K562 (cell line): Measurements from ENCODE around the gene STX11. TPM values are rescaled to one million over a fixed set of nuclear protein-coding genes. Genes with fewer than 3 reads are reported as not detected.

Source experiments
- ATAC-seq: fragments of 200-7000 bp; cut with Tn5 transposase; 3 replicates; pipeline ENCODE4 v1.9.1; 2020; ENCODE audit warnings: moderate library complexity
- BruUV-seq: library from RNA; stranded (reverse); fragments of 400-500 nt; replicated peaks from 2 replicates; lab custom pipeline; 2021; lab: Mats Ljungman, UMichigan
- CTCF ChIA-PET: fragments of 300-600 bp; formaldehyde crosslinking; extraction: SDS; loops from one replicate; lab custom pipeline; 2021; ENCODE audit warnings: low intra/inter-chr PET ratio; lab: Yijun Ruan, JAX
- POLR2A ChIA-PET: fragments of 300-600, 350-650 bp; sonication (Branson Sonifier 250); formaldehyde crosslinking; extraction: SDS; loops from one replicate; lab custom pipeline; 2021; ENCODE audit warnings: antibody characterized with exemption, inconsistent platforms; lab: Yijun Ruan, JAX
- DNase-seq, 4 experiments: peaks; one replicate each; pipeline versions ENCODE4 v3.0.0 to v3.0.0-alpha.2; 2011 to 2018; ENCODE audit warnings: low spot score in 3 of 4, mixed read lengths in 3 of 4; ENCODE audit errors: extremely low read depth in 1 of 4
- FAIRE-seq: peaks from 2 replicates; lab custom pipeline; 2011; peaks lifted over from hg19 to GRCh38; lab: Jason Lieb, UNC
- H2AFZ ChIP-seq: 2 replicates; pipeline ENCODE4 v1.6.0; 2011; ENCODE audit warnings: low read depth, low read length, control low read depth, inconsistent platforms
- H3K27ac ChIP-seq: fragments of 200-600 bp; 3 replicates; pipeline ENCODE4 v1.8.0; 2011; ENCODE audit warnings: low read depth, mild to moderate bottlenecking, control low read depth, inconsistent platforms, low read length, moderate library complexity, mixed read lengths; ENCODE audit errors: extremely low read depth
- H3K27me3 ChIP-seq, 2 experiments: fragments of 300-600 bp in 1 of 2; 2 replicates in 1 of 2; 3 replicates in 1 of 2; pipeline versions ENCODE4 v1.6.0 to v1.8.0; 2011; ENCODE audit warnings: inconsistent platforms in 2 of 2, low read length in 2 of 2, mild to moderate bottlenecking in 1 of 2, mixed read lengths in 1 of 2, moderate library complexity in 1 of 2; ENCODE audit not compliant: control insufficient read depth in 2 of 2, insufficient read depth in 2 of 2
- H3K36me3 ChIP-seq: fragments of 300-600 bp; 3 replicates; pipeline ENCODE4 v1.8.0; 2011; ENCODE audit warnings: mild to moderate bottlenecking, low read length, inconsistent platforms; ENCODE audit not compliant: control insufficient read depth, insufficient read depth
- H3K4me1 ChIP-seq, 2 experiments: fragments of 200-600 bp in 1 of 2; replicated peaks in 1 of 2; 2 replicates in 1 of 2; 3 replicates in 1 of 2; pipeline versions ENCODE4 v1.5.1 to v1.8.0; 2011; ENCODE audit warnings: inconsistent platforms in 2 of 2, low read length in 2 of 2, mild to moderate bottlenecking in 1 of 2, mixed read lengths in 1 of 2, moderate library complexity in 1 of 2; ENCODE audit not compliant: control insufficient read depth in 2 of 2, insufficient read depth in 2 of 2
- H3K4me2 ChIP-seq: 2 replicates; pipeline ENCODE4 v1.6.1; 2011; ENCODE audit warnings: low read length, control low read depth, inconsistent platforms, mixed read lengths; ENCODE audit not compliant: insufficient read depth
- H3K4me3 ChIP-seq: fragments of 200-600 bp; sonication (generic), shearing (Covaris generic); 2 replicates; pipeline ENCODE4 v1.5.1; 2016; ENCODE audit warnings: control low read depth, inconsistent platforms
- H3K79me2 ChIP-seq: fragments of 200-600 bp; 3 replicates; pipeline ENCODE4 v1.8.0; 2011; ENCODE audit warnings: low read length, inconsistent platforms; ENCODE audit not compliant: control insufficient read depth, insufficient read depth
- H3K9ac ChIP-seq, 2 experiments: 2 replicates each; pipeline versions ENCODE4 v1.6.0 to v1.6.1; 2011; ENCODE audit warnings: low read depth in 2 of 2, low read length in 2 of 2, control low read depth in 1 of 2, inconsistent platforms in 1 of 2, mild to moderate bottlenecking in 1 of 2, mixed read lengths in 1 of 2; ENCODE audit not compliant: insufficient read depth in 1 of 2
- H3K9me1 ChIP-seq: one replicate; pipeline ENCODE4 v1.6.0; 2011; ENCODE audit warnings: inconsistent platforms, mild to moderate bottlenecking, low read length, moderate library complexity; ENCODE audit not compliant: control insufficient read depth, insufficient read depth
- H3K9me3 ChIP-seq: replicated peaks from 2 replicates; pipeline ENCODE4 v1.5.1; 2011; ENCODE audit warnings: low read depth, low read length, inconsistent platforms; ENCODE audit not compliant: control insufficient read depth, insufficient read depth
- H4K20me1 ChIP-seq: replicated peaks from 2 replicates; pipeline ENCODE4 v1.6.1; 2011; ENCODE audit warnings: low read length, inconsistent platforms, mixed read lengths; ENCODE audit not compliant: control insufficient read depth, insufficient read depth
- CEBPB ChIP-seq: fragments of 450-650 bp; IDR thresholded peaks from 2 replicates; pipeline ENCODE4 v1.6.1; 2016; ENCODE audit warnings: missing genetic modification characterization, missing compliant biosample characterization
- DMBX1 ChIP-seq: fragments of 250-450 bp; sonication (Bioruptor Pico); IDR thresholded peaks from 2 replicates; pipeline ENCODE4 v1.8.0; 2022; ENCODE audit warnings: inconsistent platforms, mild to moderate bottlenecking, moderate library complexity, borderline replicate concordance
- HINFP ChIP-seq: fragments of 450-650 bp; conservative IDR thresholded peaks from 2 replicates; pipeline ENCODE4 v1.6.1; 2016; ENCODE audit warnings: missing genetic modification characterization, low read depth, mild to moderate bottlenecking, control low read depth, missing compliant biosample characterization
- HIVEP1 ChIP-seq: fragments of 250-450 bp; sonication (Bioruptor Pico); IDR thresholded peaks from 2 replicates; pipeline ENCODE4 v1.4.0; 2020; ENCODE audit warnings: mild to moderate bottlenecking
- MAFK ChIP-seq: IDR thresholded peaks from 2 replicates; pipeline ENCODE4 v1.6.1; 2011; ENCODE audit warnings: low read length, improper control_type of control experiment
- MXD1 ChIP-seq: fragments of 250-450 bp; sonication (Bioruptor Pico); IDR thresholded peaks from 2 replicates; pipeline ENCODE4 v1.8.0; 2021; ENCODE audit warnings: borderline replicate concordance, mild to moderate bottlenecking, moderate library complexity; ENCODE audit not compliant: poor library complexity, severe bottlenecking
- SMARCA5 ChIP-seq: fragments of 450-650 bp; IDR thresholded peaks from 2 replicates; pipeline ENCODE4 v1.6.1; 2016
- SNIP1 ChIP-seq: fragments of 450-650 bp; IDR thresholded peaks from 2 replicates; pipeline ENCODE4 v1.7.1; 2017; ENCODE audit warnings: low read depth, mild to moderate bottlenecking
- TGIF2 ChIP-seq: sonication (generic); formaldehyde crosslinking; IDR thresholded peaks from 2 replicates; pipeline ENCODE4 v1.8.1; 2022; ENCODE audit warnings: mild to moderate bottlenecking, missing genetic modification reagents, moderate library complexity
- U2AF1 ChIP-seq: fragments of 200-400 bp; formaldehyde crosslinking; optimal IDR thresholded peaks from 2 replicates; pipeline ENCODE3; 2017; ENCODE audit warnings: mild to moderate bottlenecking, low read depth, low read length, moderate library complexity
- ZNF174 ChIP-seq: fragments of 250-450 bp; sonication (Bioruptor Pico); IDR thresholded peaks from 2 replicates; pipeline ENCODE4 v1.4.0; 2020; ENCODE audit warnings: mild to moderate bottlenecking
- ZNF311 ChIP-seq: fragments of 250-450 bp; sonication (Bioruptor Pico); IDR thresholded peaks from 2 replicates; pipeline ENCODE4 v1.4.0; 2020; ENCODE audit warnings: mild to moderate bottlenecking, moderate library complexity
- WGBS: fragments of 100-300 bp; shearing (Covaris generic); methylation state at CpG from one replicate; pipeline ENCODE4 v1.1.6; 2016; ENCODE audit warnings: low coverage, mixed read lengths; ENCODE audit not compliant: insufficient coverage; ENCODE audit errors: missing lambda C conversion rate; 5-methylcytosine and 5-hydroxymethylcytosine counted together
- in situ Hi-C: fragments of 300-500 bp; cut with MboI; formaldehyde crosslinking; loops from 4 replicates; pipeline ENCODE4 v1.15.0; 2018; ENCODE audit warnings: inconsistent platforms, mixed read lengths
- intact Hi-C: fragments of 100-400 bp; cut with micrococcal nuclease; formaldehyde crosslinking; loops from 2 replicates; pipeline ENCODE4 v1.14.2; 2022
- polyA plus RNA-seq, 8 experiments: library from polyadenylated mRNA; depleted of rRNA in 4 of 8; stranded (reverse) in 5 of 8; unstranded in 3 of 8; fragments of >200 nt; fragmentation: Nextera tagmentation in 2 of 8; fragmentation: Illumina TruSeq in 1 of 8; extraction: Ambion mirVana in 2 of 8; extraction: Trizol in 1 of 8; gene quantifications; 2 replicates each; pipeline versions ENCODE4 v1.2.1 to v1.2.3, GENCODE V29; 2011 to 2014; ENCODE audit warnings: inconsistent platforms in 1 of 8, missing spikeins in 1 of 8
- total RNA-seq, 7 experiments: library from RNA; depleted of rRNA in 6 of 7; stranded (reverse); fragments of >200 nt in 6 of 7; fragmentation: Illumina TruSeq in 2 of 7; extraction: Trizol in 2 of 7; gene quantifications; 2 replicates each; pipeline versions ENCODE4 v1.2.1 to v1.2.3, GENCODE V29; 2011 to 2021; ENCODE audit warnings: low replicate concordance in 1 of 7

The STX11 gene
- total and polyA plus RNA-seq, 9 of the 15 experiments (the other 6 are each of a cell fraction or from before 2014, with no cell fraction given): 0.06 to 0.73 (median 0.40) TPM

GRCh38 chr6:144165784-144166183 is 15.5 kb downstream of the STX11 start:
- in situ Hi-C loops (no loop called here), intact Hi-C loops (no loop called here)
- H2AFZ ChIP-seq: no peak overlapping the region
- no peaks in the 10 kb centered on the region for H3K36me3 ChIP-seq
- POLR2A ChIA-PET: interaction anchor here (0.7 to 1.2 kb wide), 2 partner anchors 39 to 43 kb away, joined by 3 to 4 read pairs; no protein-coding TSS in a partner anchor
- H3K9me1 ChIP-seq: no peaks in the 10 kb centered on the region
- H3K9me3 ChIP-seq: no peaks in the 10 kb centered on the region
- H3K4me1 ChIP-seq: no peaks in the 10 kb centered on the region; a peak in 1 of 5 replicates
- H3K27ac ChIP-seq: no peak overlapping the region
- ATAC-seq (no peak), FAIRE-seq (no peak), DNase-seq (no peak)
- CTCF ChIA-PET: no interaction called here
- H3K4me3 ChIP-seq: no peak overlapping the region
- no TSS peak for BruUV-seq
- TF ChIP-seq MAFK: no peak
- TF ChIP-seq SMARCA5: no peak
- TF ChIP-seq U2AF1: no peak
- no peak for TF ChIP-seq MXD1 (CRISPR knock-in tag)
- TF ChIP-seq DMBX1 (CRISPR knock-in tag): no peak
- no peak for TF ChIP-seq HINFP
- TF ChIP-seq HIVEP1: no peak
- no peak for TF ChIP-seq SNIP1
- TF ChIP-seq CEBPB: no peak
- no peak for TF ChIP-seq ZNF174
- no peak for TF ChIP-seq ZNF311
- TF ChIP-seq TGIF2: no peak
- no peaks in the 10 kb centered on the region for H4K20me1 ChIP-seq
- H3K9ac ChIP-seq: no peak overlapping the region
- peaks cover 0 to 2% of the 10 kb centered on the region in 2 experiments; a peak in 1 of 5 replicates for H3K27me3 ChIP-seq
- H3K4me2 ChIP-seq: no peak overlapping the region
- 7% methylated on average over 5 of the region's 5 CpGs for WGBS
- no peaks in the 10 kb centered on the region for H3K79me2 ChIP-seq
